ENCODE measurements around the gene PKD2.

Gene PKD2

GRCh38 chr4:88007304-88008121 lies at the start of gene PKD2:
Gene PKD2, plus strand, starts transcription at chr4:88007635. Its CDS starts 99 bp downstream, at chr4:88007734.
- DNase-seq: peak in 1 of 2 experiments; percentile 50

GRCh38 chr4:87961993-87962392 lies 45.4 kb upstream of the PKD2 start:
- peak in 1 of 2 experiments; percentile 11 for DNase-seq

GRCh38 chr4:87962398-87963146 lies 44.9 kb upstream of the PKD2 start:
- DNase-seq: no peak

- no peak for DNase-seq
These were observed 41.9 kb upstream of the PKD2 start for GRCh38 chr4:87965501-87965975.

GRCh38 chr4:87966095-87966496 lies 41.3 kb upstream of the PKD2 start:
- no peak for DNase-seq

GRCh38 chr4:87967193-87967592 lies 40.2 kb upstream of the PKD2 start:
- no peak for DNase-seq

GRCh38 chr4:87970121-87970520 lies 37.3 kb upstream of the PKD2 start:
- no peak for DNase-seq

GRCh38 chr4:87971866-87972265 lies 35.6 kb upstream of the PKD2 start:
- DNase-seq: no peak

- peak; percentile 2 to 51 for DNase-seq
These were observed 33.9 kb upstream of the PKD2 start for GRCh38 chr4:87973283-87974169.

- no peak for DNase-seq
These were observed 32.5 kb upstream of the PKD2 start for GRCh38 chr4:87974856-87975462.

- no peak for DNase-seq
These were observed 32.0 kb upstream of the PKD2 start, which contains the start of gene SPP1 for GRCh38 chr4:87975466-87975865. Gene SPP1, plus strand, starts transcription at chr4:87975714. Its CDS starts 1,182 bp downstream, at chr4:87976896.

- no peak for DNase-seq
These were observed 29.7 kb upstream of the PKD2 start for GRCh38 chr4:87977521-87978278.

- DNase-seq: no peak
These were observed 28.8 kb upstream of the PKD2 start for GRCh38 chr4:87978681-87979080.

- DNase-seq: no peak
These were observed 27.6 kb upstream of the PKD2 start for GRCh38 chr4:87979810-87980209.

- no peak for DNase-seq
These were observed 25.9 kb upstream of the PKD2 start for GRCh38 chr4:87981486-87981885.

GRCh38 chr4:87982036-87982435 lies 25.4 kb upstream of the PKD2 start:
- no peak for DNase-seq

GRCh38 chr4:87982446-87983010 lies 24.9 kb upstream of the PKD2 start:
- no peak for DNase-seq

GRCh38 chr4:87983996-87984395 lies 23.4 kb upstream of the PKD2 start:
- no peak for DNase-seq

- DNase-seq: peak in 1 of 2 experiments; percentile 48
These were observed 22.1 kb upstream of the PKD2 start for GRCh38 chr4:87985097-87985886.

- DNase-seq: no peak
These were observed 21.6 kb upstream of the PKD2 start for GRCh38 chr4:87985887-87986200.

GRCh38 chr4:87986508-87986907 lies 20.9 kb upstream of the PKD2 start:
- no peak for DNase-seq
